Mesothelial cell of epicardium (in vitro differentiated cells): ENCODE measurements around the gene OGA. TPM values are rescaled to one million over a fixed set of nuclear protein-coding genes. Genes with fewer than 3 reads are reported as not detected.

Experiments used
- DNase-seq, 2 experiments: peaks; one replicate each; pipeline ENCODE4 v3.0.0; 2021; ENCODE audit warnings: low spot score in 2 of 2; ENCODE audit not compliant: unreplicated experiment in 2 of 2
- H3K27ac Mint-ChIP-seq: 2 replicates; pipeline ENCODE4 v1.8.0; 2021; ENCODE audit warnings: mixed read lengths
- H3K27me3 Mint-ChIP-seq: 2 replicates; pipeline ENCODE4 v1.8.0; 2021; ENCODE audit warnings: low read depth, mixed read lengths
- H3K36me3 Mint-ChIP-seq: 2 replicates; pipeline ENCODE4 v1.8.0; 2021; ENCODE audit warnings: mixed read lengths
- H3K4me1 Mint-ChIP-seq: 2 replicates; pipeline ENCODE4 v1.8.0; 2021; ENCODE audit warnings: mixed read lengths
- H3K4me3 Mint-ChIP-seq: 2 replicates; pipeline ENCODE4 v1.8.0; 2021; ENCODE audit warnings: mild to moderate bottlenecking, moderate library complexity, mixed read lengths
- H3K9me3 Mint-ChIP-seq: 2 replicates; pipeline ENCODE4 v1.8.0; 2021; ENCODE audit warnings: mixed read lengths
- CTCF ChIP-seq: fragments of 200-600 bp; sonication (generic); IDR thresholded peaks from one replicate; pipeline ENCODE4 v1.5.0; 2021; ENCODE audit warnings: antibody characterized with exemption; ENCODE audit not compliant: unreplicated experiment
- total RNA-seq: library from RNA; stranded (reverse); gene quantifications from 3 replicates; pipeline ENCODE4 v1.2.1, GENCODE V29; 2021

OGA gene
- total RNA-seq, 1 donor from 2014 or later = 168 TPM

DNA sequence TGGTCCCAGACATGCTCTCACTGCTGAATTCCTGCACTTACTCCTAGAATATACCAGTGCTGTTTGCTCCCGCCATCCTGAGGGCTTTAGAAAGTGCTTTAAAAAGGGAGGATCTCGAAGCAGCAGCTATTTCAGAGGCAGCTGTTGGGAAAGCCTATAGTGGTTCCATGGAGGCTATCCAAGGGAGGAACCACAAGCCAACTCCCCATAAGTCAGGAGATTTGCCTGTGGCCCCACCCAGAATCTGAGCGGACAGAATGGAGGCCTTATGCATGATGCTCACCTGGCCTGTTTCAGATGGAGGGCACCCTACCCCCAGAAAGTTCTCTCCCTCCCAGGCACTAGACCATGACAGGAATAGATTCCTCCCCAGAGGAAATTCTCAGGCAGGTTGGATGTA, 27.6 kb upstream of the OGA start:
- Mint-ChIP-seq H3K4me1 (peaks cover 5% of the 10 kb centered on the region), H3K27me3 (peaks cover 43% of the 10 kb centered on the region), H3K4me3 (no peak overlapping the region), H3K36me3 (peaks cover 2% of the 10 kb centered on the region), H3K27ac (no peak overlapping the region), H3K9me3 (no peaks in the 10 kb centered on the region)
- DNase-seq = no peak
- TF ChIP-seq CTCF = no peak

- no peak within 1 kb of the TSS for H3K27ac Mint-ChIP-seq
- peaks cover 2% of the 10 kb centered on the region for H3K36me3 Mint-ChIP-seq
- peak; percentile 61 for TF ChIP-seq CTCF
- peaks cover 19% of the 10 kb centered on the region for H3K4me1 Mint-ChIP-seq
- peaks cover 56% of the 10 kb centered on the region for H3K27me3 Mint-ChIP-seq
- peak within 1 kb of the TSS; percentile 51 for H3K4me3 Mint-ChIP-seq
- DNase-seq = peak in 1 of 2 experiments; percentile 46
- H3K9me3 Mint-ChIP-seq = no peaks in the 10 kb centered on the region
Observed at GRCh38 chr10:101843032-101844021, 25.1 kb upstream of the OGA start, which contains the start of gene KCNIP2. Gene KCNIP2 (minus strand): TSS chr10:101843800. CDS start chr10:101843568, 232 bp downstream.

GRCh38 chr10:101841826-101842225, 23.6 kb upstream of the OGA start:
- TF ChIP-seq CTCF = no peak
- H3K4me3 Mint-ChIP-seq = no peak overlapping the region
- H3K4me1 Mint-ChIP-seq = peaks cover 19% of the 10 kb centered on the region
- peaks cover 56% of the 10 kb centered on the region for H3K27me3 Mint-ChIP-seq
- DNase-seq = no peak
- no peaks in the 10 kb centered on the region for H3K36me3 Mint-ChIP-seq
- no peaks in the 10 kb centered on the region for H3K9me3 Mint-ChIP-seq
- H3K27ac Mint-ChIP-seq = no peak overlapping the region

GRCh38 chr10:101840741-101841453, 22.7 kb upstream of the OGA start:
- H3K27me3 Mint-ChIP-seq = peaks cover 56% of the 10 kb centered on the region
- peak; percentile 73 to 90 for DNase-seq
- H3K27ac Mint-ChIP-seq = no peak overlapping the region
- TF ChIP-seq CTCF = peak; percentile 90
- no peaks in the 10 kb centered on the region for H3K9me3 Mint-ChIP-seq
- H3K4me3 Mint-ChIP-seq = peak overlapping the region; percentile 65
- peaks cover 19% of the 10 kb centered on the region for H3K4me1 Mint-ChIP-seq
- no peaks in the 10 kb centered on the region for H3K36me3 Mint-ChIP-seq

GRCh38 chr10:101840102-101840684, 21.9 kb upstream of the OGA start:
- Mint-ChIP-seq H3K4me3 (peak overlapping the region; percentile 65), H3K4me1 (peaks cover 19% of the 10 kb centered on the region), H3K27me3 (peaks cover 53% of the 10 kb centered on the region), H3K27ac (no peak overlapping the region), H3K9me3 (no peaks in the 10 kb centered on the region), H3K36me3 (no peaks in the 10 kb centered on the region)
- DNase-seq = no peak
- no peak for TF ChIP-seq CTCF
